ENCODE results near the gene MLPH. TPM values are rescaled to one million over a fixed set of nuclear protein-coding genes. Genes with fewer than 3 reads are reported as not detected.

MLPH gene
- total and polyA plus RNA-seq, 2 of the 13 experiments (the other 11 are each of a cell fraction or from before 2014, with no cell fraction given) = 0.12 TPM; not detected in 1

DNA sequence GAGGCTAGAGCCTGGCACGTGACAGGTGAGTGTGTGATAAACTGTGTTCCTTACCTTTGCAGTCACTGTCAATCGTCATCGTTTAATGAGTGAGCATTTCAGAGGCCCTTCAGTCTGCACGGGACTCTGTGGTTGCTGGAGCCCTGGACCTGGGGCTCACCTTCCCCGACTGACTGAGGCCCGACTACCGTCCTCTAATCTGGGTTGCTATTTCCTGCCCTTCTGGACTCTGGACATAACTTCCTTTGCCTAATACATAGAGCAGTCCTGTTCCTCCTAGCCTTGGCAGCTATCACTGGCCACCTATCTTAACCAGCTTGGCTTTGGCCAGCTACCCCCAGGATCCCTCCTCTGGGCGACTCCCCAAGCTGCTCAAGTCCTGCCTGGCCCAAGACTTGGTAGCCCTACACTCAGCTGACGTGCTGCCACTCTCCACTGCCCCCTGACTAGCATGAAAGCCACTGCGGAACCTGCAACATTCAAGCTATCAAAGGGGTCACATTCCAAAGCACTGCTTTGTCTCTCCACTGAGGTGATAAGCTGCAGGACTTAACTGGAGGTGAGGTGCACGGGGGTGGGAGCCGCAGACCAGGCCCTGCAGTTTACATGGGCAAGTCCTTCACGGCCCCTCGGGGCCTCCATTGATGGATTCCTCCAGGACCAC, 114.5 kb downstream of the MLPH start (continued):
- TF ChIP-seq, protein P1, sequence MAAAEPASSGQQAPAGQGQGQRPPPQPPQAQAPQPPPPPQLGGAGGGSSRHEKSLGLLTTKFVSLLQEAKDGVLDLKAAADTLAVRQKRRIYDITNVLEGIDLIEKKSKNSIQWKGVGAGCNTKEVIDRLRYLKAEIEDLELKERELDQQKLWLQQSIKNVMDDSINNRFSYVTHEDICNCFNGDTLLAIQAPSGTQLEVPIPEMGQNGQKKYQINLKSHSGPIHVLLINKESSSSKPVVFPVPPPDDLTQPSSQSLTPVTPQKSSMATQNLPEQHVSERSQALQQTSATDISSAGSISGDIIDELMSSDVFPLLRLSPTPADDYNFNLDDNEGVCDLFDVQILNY (CRISPR knock-in tag; conservative IDR thresholded peaks at IDR 0.05) = 0 out of 2 replicates have a peak, but pooled peaks have one; percentile 32
- TF ChIP-seq REXO4 (CRISPR knock-in tag; IDR thresholded peaks at IDR 0.05; ENCODE audit: borderline replicate concordance) (no peak), MED13 (CRISPR knock-in tag; IDR thresholded peaks at IDR 0.05) (no peak), ZNF24 (IDR thresholded peaks at IDR 0.05) (no peak), SRY (CRISPR knock-in tag; IDR thresholded peaks at IDR 0.05) (no peak), TBX2 (CRISPR knock-in tag; IDR thresholded peaks at IDR 0.05; ENCODE audit: borderline replicate concordance) (peak; percentile 73; the same call in 1 of the 2 replicates), GTF3A (CRISPR knock-in tag; conservative IDR thresholded peaks at IDR 0.05) (no peak), CHD2 (IDR thresholded peaks at IDR 0.05; ENCODE audit: low read depth, low read length) (no peak), KAT8 (CRISPR knock-in tag; IDR thresholded peaks at IDR 0.05) (peak; percentile 76; the same call in 1 of the 2 replicates), ZFY (CRISPR knock-in tag; IDR thresholded peaks at IDR 0.05) (peak; percentile 71), CBX2 (IDR thresholded peaks at IDR 0.05; ENCODE audit: low read depth, low read length) (no peak), CBX2 (CRISPR knock-in tag; IDR thresholded peaks at IDR 0.05; ENCODE audit: low read depth) (no peak), NKX3-1 (CRISPR knock-in tag; IDR thresholded peaks at IDR 0.05) (no peak; the same call in 1 of the 2 replicates), ZNF501 (CRISPR knock-in tag; IDR thresholded peaks at IDR 0.05) (0 out of 2 replicates have a peak, but pooled peaks have one; percentile 41), HDAC1 (CRISPR knock-in tag; IDR thresholded peaks at IDR 0.05) (peak; percentile 86), SMYD3 (CRISPR knock-in tag; IDR thresholded peaks at IDR 0.05) (peak; percentile 59; the same call in 1 of the 2 replicates), ZNF10 (CRISPR knock-in tag; IDR thresholded peaks at IDR 0.05; ENCODE audit: borderline replicate concordance, low read depth) (no peak), ZNF7 (CRISPR knock-in tag; IDR thresholded peaks at IDR 0.05) (no peak), ZNF678 (CRISPR knock-in tag; IDR thresholded peaks at IDR 0.05) (no peak), ZFP36L2 (CRISPR knock-in tag; IDR thresholded peaks at IDR 0.05) (no peak), ZNF235 (CRISPR knock-in tag; IDR thresholded peaks at IDR 0.05; ENCODE audit: borderline replicate concordance) (no peak)
- TF ChIP-seq, protein P2, sequence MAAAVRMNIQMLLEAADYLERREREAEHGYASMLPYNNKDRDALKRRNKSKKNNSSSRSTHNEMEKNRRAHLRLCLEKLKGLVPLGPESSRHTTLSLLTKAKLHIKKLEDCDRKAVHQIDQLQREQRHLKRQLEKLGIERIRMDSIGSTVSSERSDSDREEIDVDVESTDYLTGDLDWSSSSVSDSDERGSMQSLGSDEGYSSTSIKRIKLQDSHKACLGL (CRISPR knock-in tag; IDR thresholded peaks at IDR 0.05) = peak; percentile 29; the same call in 1 of the 2 replicates
- TF ChIP-seq, protein P3, sequence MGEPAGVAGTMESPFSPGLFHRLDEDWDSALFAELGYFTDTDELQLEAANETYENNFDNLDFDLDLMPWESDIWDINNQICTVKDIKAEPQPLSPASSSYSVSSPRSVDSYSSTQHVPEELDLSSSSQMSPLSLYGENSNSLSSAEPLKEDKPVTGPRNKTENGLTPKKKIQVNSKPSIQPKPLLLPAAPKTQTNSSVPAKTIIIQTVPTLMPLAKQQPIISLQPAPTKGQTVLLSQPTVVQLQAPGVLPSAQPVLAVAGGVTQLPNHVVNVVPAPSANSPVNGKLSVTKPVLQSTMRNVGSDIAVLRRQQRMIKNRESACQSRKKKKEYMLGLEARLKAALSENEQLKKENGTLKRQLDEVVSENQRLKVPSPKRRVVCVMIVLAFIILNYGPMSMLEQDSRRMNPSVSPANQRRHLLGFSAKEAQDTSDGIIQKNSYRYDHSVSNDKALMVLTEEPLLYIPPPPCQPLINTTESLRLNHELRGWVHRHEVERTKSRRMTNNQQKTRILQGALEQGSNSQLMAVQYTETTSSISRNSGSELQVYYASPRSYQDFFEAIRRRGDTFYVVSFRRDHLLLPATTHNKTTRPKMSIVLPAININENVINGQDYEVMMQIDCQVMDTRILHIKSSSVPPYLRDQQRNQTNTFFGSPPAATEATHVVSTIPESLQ (CRISPR knock-in tag; conservative IDR thresholded peaks at IDR 0.05) = 0 out of 2 replicates have a peak, but pooled peaks have one; percentile 23
- TF ChIP-seq, protein P4, sequence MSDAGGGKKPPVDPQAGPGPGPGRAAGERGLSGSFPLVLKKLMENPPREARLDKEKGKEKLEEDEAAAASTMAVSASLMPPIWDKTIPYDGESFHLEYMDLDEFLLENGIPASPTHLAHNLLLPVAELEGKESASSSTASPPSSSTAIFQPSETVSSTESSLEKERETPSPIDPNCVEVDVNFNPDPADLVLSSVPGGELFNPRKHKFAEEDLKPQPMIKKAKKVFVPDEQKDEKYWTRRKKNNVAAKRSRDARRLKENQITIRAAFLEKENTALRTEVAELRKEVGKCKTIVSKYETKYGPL (CRISPR knock-in tag; IDR thresholded peaks at IDR 0.05) = no peak
- TF ChIP-seq, protein P5, sequence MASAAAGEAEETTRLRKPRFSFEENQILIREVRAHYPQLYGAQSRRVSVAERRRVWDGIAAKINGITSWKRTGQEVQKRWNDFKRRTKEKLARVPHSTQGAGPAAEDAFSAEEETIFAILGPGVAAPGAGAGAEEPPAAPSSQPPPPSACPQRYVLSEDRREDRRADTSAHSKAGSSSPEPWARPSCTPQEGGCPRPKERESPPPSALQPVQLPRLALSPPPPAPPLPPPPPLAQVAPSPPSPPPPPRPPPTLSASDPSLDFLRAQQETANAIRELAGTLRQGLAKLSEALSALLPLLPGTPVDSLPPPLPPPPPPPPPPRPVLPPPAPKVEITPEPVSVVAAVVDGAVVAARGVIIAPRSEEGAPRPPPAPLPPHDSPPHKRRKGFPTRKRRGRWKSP (CRISPR knock-in tag; IDR thresholded peaks at IDR 0.05) = 0 out of 2 replicates have a peak, but pooled peaks have one; percentile 15
- TF ChIP-seq, protein P6, sequence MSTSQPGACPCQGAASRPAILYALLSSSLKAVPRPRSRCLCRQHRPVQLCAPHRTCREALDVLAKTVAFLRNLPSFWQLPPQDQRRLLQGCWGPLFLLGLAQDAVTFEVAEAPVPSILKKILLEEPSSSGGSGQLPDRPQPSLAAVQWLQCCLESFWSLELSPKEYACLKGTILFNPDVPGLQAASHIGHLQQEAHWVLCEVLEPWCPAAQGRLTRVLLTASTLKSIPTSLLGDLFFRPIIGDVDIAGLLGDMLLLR (CRISPR knock-in tag; IDR thresholded peaks at IDR 0.05) = peak; percentile 48; the same call in 1 of the 2 replicates
